ENCODE measurements around the gene IGLL1.

- TF ChIP-seq CTCF (IDR thresholded peaks at IDR 0.05) (no peak), POLR2A (IDR thresholded peaks at IDR 0.05) (no peak)
These were observed 10.8 kb downstream of the IGLL1 start for GRCh38 chr22:23569291-23569690.
